OCI-LY7 (cell line): ENCODE results near the gene SLC52A3.

Source experiments
- CTCF ChIP-seq: fragments of 200-600 bp; sonication (generic); conservative IDR thresholded peaks from 2 replicates; pipeline ENCODE4 v1.5.1; 2014; ENCODE audit warnings: mild to moderate bottlenecking, antibody characterized with exemption, low read length, moderate library complexity, mixed read lengths
- EZH2phosphoT487 ChIP-seq: fragments of 200-600 bp; sonication (generic); IDR thresholded peaks from 2 replicates; pipeline ENCODE4 v1.6.1; 2018; ENCODE audit warnings: low read depth, borderline replicate concordance, mild to moderate bottlenecking, mixed run types, antibody characterized with exemption, low read length, moderate library complexity, mixed read lengths

GRCh38 chr20:745683-746301, 22.5 kb downstream of the SLC52A3 start:
- TF ChIP-seq CTCF: no peak
- no peak for TF ChIP-seq EZH2phosphoT487
